Keratinocyte (primary cell): ENCODE measurements around the gene NNAT. TPM values are rescaled to one million over a fixed set of nuclear protein-coding genes. Genes with fewer than 3 reads are reported as not detected.
"Not testable (repeated sequence)": the region's sequence is repeated elsewhere in the genome, so short reads cannot be mapped to it uniquely, and the experiment has no call there.

Source experiments
- DNase-seq: peaks from one replicate; pipeline ENCODE4 v3.0.0-alpha.2; 2011; ENCODE audit warnings: low read depth, missing footprints, low spot score
- FAIRE-seq: peaks from 2 replicates; lab custom pipeline; 2011; peaks lifted over from hg19 to GRCh38; lab: Jason Lieb, UNC
- H2AFZ ChIP-seq: 2 replicates; pipeline ENCODE4 v1.6.0; 2012; ENCODE audit warnings: low read length, control low read depth, inconsistent platforms; ENCODE audit not compliant: control insufficient read depth
- H3K27ac ChIP-seq: 2 replicates; pipeline ENCODE4 v1.5.1; 2011; ENCODE audit warnings: low read length; ENCODE audit not compliant: control insufficient read depth, insufficient read depth
- H3K27me3 ChIP-seq: 3 replicates; pipeline ENCODE4 v1.6.0; 2011; ENCODE audit warnings: low read length; ENCODE audit not compliant: control insufficient read depth, insufficient read depth; ENCODE audit errors: extremely low read depth
- H3K36me3 ChIP-seq, 2 experiments: 2 replicates in 1 of 2; 3 replicates in 1 of 2; pipeline ENCODE4 v1.5.1; 2011; ENCODE audit warnings: low read length in 2 of 2, mild to moderate bottlenecking in 1 of 2; ENCODE audit not compliant: control insufficient read depth in 2 of 2, insufficient read depth in 2 of 2; ENCODE audit errors: extremely low read depth in 1 of 2
- H3K4me1 ChIP-seq: 3 replicates; pipeline ENCODE4 v1.5.1; 2011; ENCODE audit warnings: low read length; ENCODE audit not compliant: control insufficient read depth, insufficient read depth; ENCODE audit errors: extremely low read depth
- H3K4me2 ChIP-seq: 3 replicates; pipeline ENCODE4 v1.6.0; 2011; ENCODE audit warnings: low read depth, low read length; ENCODE audit not compliant: control insufficient read depth, insufficient read depth; ENCODE audit errors: extremely low read depth
- H3K4me3 ChIP-seq, 3 experiments: fragments of 200-600 bp in 1 of 3; sonication (generic) in 1 of 3; 2 replicates in 2 of 3; 3 replicates in 1 of 3; pipeline ENCODE4 v1.5.1; 2011 to 2016; ENCODE audit warnings: low read length in 3 of 3, mild to moderate bottlenecking in 3 of 3, control low read depth in 2 of 3, inconsistent platforms in 1 of 3, low read depth in 1 of 3, mixed read lengths in 1 of 3, mixed run types in 1 of 3, moderate library complexity in 1 of 3; ENCODE audit not compliant: control insufficient read depth in 2 of 3, insufficient read depth in 2 of 3; ENCODE audit errors: extremely low read depth in 1 of 3
- H3K79me2 ChIP-seq: 2 replicates; pipeline ENCODE4 v1.6.0; 2012; ENCODE audit warnings: low read length; ENCODE audit not compliant: control insufficient read depth, insufficient read depth
- H3K9ac ChIP-seq: 3 replicates; pipeline ENCODE4 v1.6.0; 2011; ENCODE audit warnings: low read length; ENCODE audit not compliant: control insufficient read depth, insufficient read depth; ENCODE audit errors: extremely low read depth
- H3K9me1 ChIP-seq: 3 replicates; pipeline ENCODE4 v1.6.0; 2011; ENCODE audit warnings: low read length; ENCODE audit not compliant: control insufficient read depth, insufficient read depth; ENCODE audit errors: extremely low read depth
- H3K9me3 ChIP-seq: 2 replicates; pipeline ENCODE4 v1.5.1; 2012; ENCODE audit warnings: low read depth, low read length; ENCODE audit not compliant: control insufficient read depth
- H4K20me1 ChIP-seq: 3 replicates; pipeline ENCODE4 v1.6.0; 2011; ENCODE audit warnings: low read length; ENCODE audit not compliant: control insufficient read depth, insufficient read depth; ENCODE audit errors: extremely low read depth
- CTCF ChIP-seq, 3 experiments: IDR thresholded peaks in 1 of 3; conservative IDR thresholded peaks in 1 of 3; optimal IDR thresholded peaks in 1 of 3; 2 replicates in 2 of 3; 3 replicates in 1 of 3; pipeline versions ENCODE3 to v1.5.1; 2011; ENCODE audit warnings: low read length in 3 of 3, mild to moderate bottlenecking in 3 of 3, moderate library complexity in 2 of 3, control low read depth in 1 of 3, inconsistent platforms in 1 of 3; ENCODE audit not compliant: insufficient read depth in 2 of 3; ENCODE audit errors: extremely low read depth in 1 of 3
- EZH2 ChIP-seq: IDR thresholded peaks from one replicate; pipeline ENCODE4 v1.6.1; 2012; ENCODE audit warnings: inconsistent platforms, mild to moderate bottlenecking, low read length, moderate library complexity
- dilution Hi-C: fragments of 300-500 bp; cut with MboI; formaldehyde crosslinking; loops from one replicate; pipeline ENCODE4 v1.7.0; 2020; ENCODE audit warnings: low sequenced_read_pairs; ENCODE audit not compliant: extremely low pct_ligation_motif_present
- polyA plus RNA-seq, 5 experiments: library from polyadenylated mRNA; depleted of rRNA in 3 of 5; stranded (reverse) in 3 of 5; stranded (forward) in 1 of 5; unstranded in 1 of 5; fragments of >200 nt; gene quantifications; 1 replicate in 1 of 5; 2 replicates in 3 of 5; 3 replicates in 1 of 5; pipeline versions ENCODE4 v1.2.1 to v1.2.3, GENCODE V29; 2011 to 2012; ENCODE audit warnings: missing spikeins in 2 of 5, low read depth in 1 of 5, low replicate concordance in 1 of 5

The NNAT gene
- polyA plus RNA-seq, 1 donor (not counting 4 experiments of a cell fraction or from before 2014, with no cell fraction given): 0.79 TPM

DNA sequence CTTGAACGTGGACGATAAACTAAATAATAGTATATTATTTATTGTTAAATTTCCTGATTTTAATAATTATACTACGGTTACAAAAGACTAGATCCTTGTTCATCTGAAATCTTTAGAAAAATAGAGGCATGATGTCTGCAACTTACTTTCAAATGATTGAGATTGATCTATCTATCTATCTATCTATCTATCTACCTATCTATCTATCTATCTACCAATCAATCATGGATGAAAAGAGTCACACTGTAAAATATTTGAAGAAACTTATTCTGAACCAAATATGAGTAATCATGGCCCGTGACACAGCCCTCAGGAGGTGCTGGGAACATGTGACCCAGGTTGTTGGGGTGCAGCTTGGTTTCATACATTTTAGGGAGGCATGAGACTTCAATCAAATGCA lies 18.4 kb downstream of the NNAT start:
- H3K9me1 ChIP-seq: no peaks in the 10 kb centered on the region
- H3K4me1 ChIP-seq: no peaks in the 10 kb centered on the region
- no peaks in the 10 kb centered on the region for H3K36me3 ChIP-seq
- H3K9ac ChIP-seq: no peak overlapping the region
- H3K27ac ChIP-seq: no peak overlapping the region
- DNase-seq (no peak), FAIRE-seq (no peak)
- H3K27me3 ChIP-seq: peaks cover 4% of the 10 kb centered on the region
- no peaks in the 10 kb centered on the region for H4K20me1 ChIP-seq
- no peaks in the 10 kb centered on the region for H3K9me3 ChIP-seq
- no peaks in the 10 kb centered on the region for H3K79me2 ChIP-seq
- TF ChIP-seq EZH2 (no peak), CTCF (optimal IDR thresholded peaks at IDR 0.05 in 1 of 3, IDR thresholded peaks at IDR 0.05 in 1 of 3, conservative IDR thresholded peaks at IDR 0.05 in 1 of 3; ENCODE audit: extremely low read depth in 1 of 3, insufficient read depth in 2 of 3, low read length in 3 of 3) (no peak)
- H3K4me3 ChIP-seq: no peak overlapping the region
- dilution Hi-C loops: no loop called here
- H2AFZ ChIP-seq: no peak overlapping the region
- H3K4me2 ChIP-seq: no peak overlapping the region

- H4K20me1 ChIP-seq: no peaks in the 10 kb centered on the region
- dilution Hi-C loops: no loop called here
- no peak overlapping the region for H3K4me2 ChIP-seq
Observed at GRCh38 chr20:37540001-37540400, 19.0 kb downstream of the NNAT start.

DNA sequence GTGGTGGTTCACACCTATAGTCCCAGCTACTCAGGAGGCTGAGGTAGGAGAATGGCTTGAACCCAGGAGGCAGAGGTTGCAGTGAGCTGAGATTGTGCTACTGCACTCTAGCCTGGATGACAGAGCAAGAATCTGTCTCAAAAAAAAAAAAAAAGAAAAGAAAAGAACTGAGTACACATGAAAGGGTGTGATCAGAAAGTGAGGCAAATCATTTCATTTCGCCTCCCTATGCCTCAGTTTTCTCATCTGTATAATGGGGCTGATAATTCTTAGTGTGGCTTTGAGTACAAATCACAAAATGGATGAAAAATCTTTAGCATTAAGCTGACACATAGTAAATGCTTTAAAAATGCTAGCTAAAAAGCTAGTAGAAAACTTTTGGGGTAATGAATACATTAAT lies 19.8 kb downstream of the NNAT start:
- H3K27me3 ChIP-seq, H4K20me1 ChIP-seq, H3K9me1 ChIP-seq, H3K4me3 ChIP-seq, H3K9ac ChIP-seq, H3K79me2 ChIP-seq, FAIRE-seq, H3K27ac ChIP-seq, DNase-seq, H3K9me3 ChIP-seq, H3K4me1 ChIP-seq, H3K36me3 ChIP-seq, dilution Hi-C loops, H2AFZ ChIP-seq, H3K4me2 ChIP-seq: not testable (repeated sequence)

More at GRCh38 chr20:37540001-37540400, 19.0 kb downstream of the NNAT start:
- Histone ChIP-seq H3K9me3 (no peaks in the 10 kb centered on the region), H3K27me3 (peaks cover 7% of the 10 kb centered on the region), H3K36me3 (no peaks in the 10 kb centered on the region), H3K4me1 (no peaks in the 10 kb centered on the region), H2AFZ (no peak overlapping the region), H3K4me3 (no peak overlapping the region), H3K9ac (no peak overlapping the region), H3K79me2 (no peaks in the 10 kb centered on the region), H3K9me1 (no peaks in the 10 kb centered on the region), H3K27ac (no peak overlapping the region)
- no peak for FAIRE-seq
- DNase-seq: no peak
- TF ChIP-seq CTCF (optimal IDR thresholded peaks at IDR 0.05 in 1 of 3, IDR thresholded peaks at IDR 0.05 in 1 of 3, conservative IDR thresholded peaks at IDR 0.05 in 1 of 3; ENCODE audit: extremely low read depth in 1 of 3, insufficient read depth in 2 of 3, low read length in 3 of 3) (no peak), EZH2 (no peak)
